A673 (cell line): Measurements from ENCODE around the gene NT5C3B.
"Not testable (repeated sequence)": the region's sequence is repeated elsewhere in the genome, so short reads cannot be mapped to it uniquely, and the experiment has no call there.

ENCODE experiments used
- CTCF ChIP-seq: fragments of 300-800, 200-600 bp; sonication (generic); conservative IDR thresholded peaks from 2 replicates; pipeline ENCODE4 v1.5.1; 2017; ENCODE audit warnings: low read depth, mild to moderate bottlenecking, antibody characterized with exemption, low read length, moderate library complexity, mixed read lengths
- EZH2 ChIP-seq: fragments of 200-600 bp; sonication (generic); IDR thresholded peaks from 2 replicates; pipeline ENCODE4 v1.6.1; 2017; ENCODE audit warnings: borderline replicate concordance, low read depth, mild to moderate bottlenecking, mixed read lengths, antibody characterized with exemption, low read length; ENCODE audit not compliant: poor library complexity, severe bottlenecking

- not testable (repeated sequence) for TF ChIP-seq CTCF, EZH2
Measured at GRCh38 chr17:41874293-41874670, 38.2 kb upstream of the NT5C3B start.
